ENCODE results near the gene COL16A1. TPM values are rescaled to one million over a fixed set of nuclear protein-coding genes. Genes with fewer than 3 reads are reported as not detected.
A peak's percentile ranks its signal among the peaks of the same experiment; 100 is the strongest.

COL16A1 gene
- total RNA-seq, 1 experiment from 2014 or later = 6.2 TPM

GRCh38 chr1:31714442-31715086, 10.7 kb upstream of the COL16A1 start:
- H3K9me3 Mint-ChIP-seq = no peaks in the 10 kb centered on the region; a peak in 1 of 5 replicates
- H3K23ac ChIP-seq (ENCODE audit: insufficient read length, low read depth, low read length) = no peak overlapping the region
- H3K79me2 ChIP-seq (ENCODE audit: insufficient read depth, low read length) = no peaks in the 10 kb centered on the region
- DNase-seq = peak; percentile 84
- no peak overlapping the region for H3K4ac ChIP-seq (ENCODE audit: low read depth, low read length)
- H4K8ac ChIP-seq (replicated peaks; ENCODE audit: insufficient read length, low read depth, low read length) = no peak overlapping the region
- WGBS (ENCODE audit: extremely low coverage, insufficient read length, low lambda C conversion rate) = no CpG with 5 or more reads among the region's 39 CpGs
- H2BK20ac ChIP-seq (ENCODE audit: low read depth, low read length, poor library complexity, severe bottlenecking) = no peak overlapping the region
- peaks cover 27 to 30% of the 10 kb centered on the region in 2 experiments for H3K4me1 Mint-ChIP-seq
- H4K5ac ChIP-seq (ENCODE audit: insufficient read length, low read depth, low read length) = no peak overlapping the region
- peaks cover 8% of the 10 kb centered on the region for H3K23me2 ChIP-seq (ENCODE audit: insufficient read length, low read depth, low read length, poor library complexity, severe bottlenecking)
- H2BK120ac ChIP-seq (ENCODE audit: low read depth, low read length, poor library complexity, severe bottlenecking) = no peak overlapping the region
- H2AK5ac ChIP-seq (ENCODE audit: insufficient read length, low read length) = no peak overlapping the region
- peaks cover 17% of the 10 kb centered on the region for H3K27me3 Mint-ChIP-seq (ENCODE audit: low read depth)
- no peaks in the 10 kb centered on the region for H3K79me1 ChIP-seq (ENCODE audit: insufficient read depth, low read depth, low read length, poor library complexity, severe bottlenecking)
- peak overlapping the region in 2 of 3 experiments; percentile 59 to 66; a peak in 4 of 7 replicates for H3K27ac Mint-ChIP-seq
- no peaks in the 10 kb centered on the region for H4K20me1 ChIP-seq (ENCODE audit: control insufficient read depth, insufficient read depth, insufficient read length)
- H3K27me3 ChIP-seq (ENCODE audit: insufficient read depth, low read length) = no peaks in the 10 kb centered on the region
- TF ChIP-seq CTCF (conservative IDR thresholded peaks at IDR 0.05) = peak; percentile 66
- peak overlapping the region; percentile 75 to 85 for H3K4me3 Mint-ChIP-seq
- H2BK12ac ChIP-seq (ENCODE audit: insufficient read length, low read depth, low read length) = no peak overlapping the region
- H3K27ac ChIP-seq (ENCODE audit: insufficient read length, low read depth, low read length) = no peak overlapping the region
- peaks cover 3% of the 10 kb centered on the region; the same call in 1 of the 2 replicates for H3K4me1 ChIP-seq (ENCODE audit: insufficient read depth, low read length)
- no peak overlapping the region for H3T11ph ChIP-seq (ENCODE audit: low read length)
- peak overlapping the region; percentile 31 for H3K4me2 ChIP-seq (ENCODE audit: insufficient read depth, insufficient read length, low read length)
- H3K18ac ChIP-seq (ENCODE audit: insufficient read length, low read depth, low read length) = no peak overlapping the region
- H3K9ac ChIP-seq (ENCODE audit: extremely low read depth, insufficient read length, low read length) = no peak overlapping the region
- H2BK5ac ChIP-seq (ENCODE audit: insufficient read length, low read length) = no peak overlapping the region
- H3K36me3 Mint-ChIP-seq (ENCODE audit: insufficient read depth in 1 of 3, low read depth in 3 of 3) = no peaks in the 10 kb centered on the region
- no peak overlapping the region for H3K56ac ChIP-seq (ENCODE audit: insufficient read length, low read depth, low read length)
- H4K91ac ChIP-seq (ENCODE audit: insufficient read length, low read depth, low read length) = no peak overlapping the region
- H2AFZ ChIP-seq (ENCODE audit: low read length) = no peak overlapping the region
- H3K14ac ChIP-seq (ENCODE audit: insufficient read depth, low read length) = 0 out of 2 replicates have a peak overlapping the region, but pooled peaks have one; percentile 19
- H2BK15ac ChIP-seq (ENCODE audit: low read depth, low read length) = no peak overlapping the region
- H3K9me3 ChIP-seq (ENCODE audit: control insufficient read depth, low read depth, low read length) = no peaks in the 10 kb centered on the region

Data from H9 (cell line).